ENCODE results near the gene ADRA1B.

DNA sequence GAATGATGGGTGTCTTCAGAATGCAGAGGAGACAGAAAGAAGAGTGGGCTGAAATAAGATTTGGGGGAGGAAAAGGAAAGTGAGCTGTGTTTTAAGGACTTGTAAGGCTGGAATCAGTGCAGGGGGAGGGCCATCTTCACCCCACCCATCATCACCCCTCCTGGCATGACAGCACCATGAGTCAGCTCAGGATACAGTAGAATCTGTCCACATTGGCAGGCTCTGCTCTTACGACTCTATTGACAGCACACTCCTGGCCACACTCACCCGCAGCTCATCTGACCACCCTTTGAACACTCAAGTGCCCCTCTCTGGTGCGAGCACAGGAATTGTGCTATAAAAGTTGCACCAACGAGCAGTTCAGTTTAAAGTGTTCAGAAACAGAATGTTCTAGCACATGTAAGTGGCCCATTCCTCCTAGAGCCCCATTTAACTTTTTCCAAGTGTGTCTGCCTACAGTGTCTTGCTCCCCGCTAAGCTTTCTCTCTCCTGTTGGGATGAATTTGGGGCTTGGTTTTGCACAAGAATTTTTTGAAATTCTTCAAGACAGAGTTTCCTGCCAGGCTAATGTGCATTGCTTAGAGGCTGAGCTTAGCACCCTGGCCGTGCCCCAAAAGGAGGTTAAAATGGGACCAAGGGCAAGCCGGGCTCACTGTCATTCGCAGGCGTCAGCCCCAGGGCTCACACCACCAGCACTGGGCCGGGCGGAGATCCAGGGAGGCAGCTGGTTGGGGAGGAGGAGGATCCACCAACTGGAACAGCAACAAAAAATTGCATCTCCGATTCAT, 12.0 kb downstream of the ADRA1B start:
- TF ChIP-seq ZNF274 (IDR thresholded peaks at IDR 0.05; ENCODE audit: low read depth, low read length) (no peak), YY1 (IDR thresholded peaks at IDR 0.05; ENCODE audit: insufficient read depth, insufficient read length) (no peak), SUZ12 (IDR thresholded peaks at IDR 0.05; ENCODE audit: extremely low read depth, insufficient read depth, insufficient read length) (no peak)
